GM12878 (cell line): Measurements from ENCODE around the gene DIP2A. TPM values are rescaled to one million over a fixed set of nuclear protein-coding genes. Genes with fewer than 3 reads are reported as not detected.
A peak's percentile ranks its signal among the peaks of the same experiment; 100 is the strongest.

ENCODE experiments used
- ATAC-seq: fragments of 200-7000 bp; cut with Tn5 transposase; 3 replicates; pipeline ENCODE4 v1.9.1; 2020; ENCODE audit warnings: mild to moderate bottlenecking, moderate library complexity
- BruUV-seq: library from RNA; stranded (reverse); fragments of 400-500 nt; replicated peaks from 2 replicates; lab custom pipeline; 2021; lab: Mats Ljungman, UMichigan
- CTCF ChIA-PET: fragments of 300-600 bp; sonication (Branson Sonifier 250); formaldehyde crosslinking; extraction: SDS; loops from one replicate; lab custom pipeline; 2021; ENCODE audit warnings: inconsistent platforms; lab: Yijun Ruan, JAX
- POLR2A ChIA-PET: fragments of 350-600 bp; formaldehyde crosslinking; extraction: SDS; loops from one replicate; lab custom pipeline; 2021; ENCODE audit warnings: inconsistent platforms; lab: Charles Lee
- RAD21 ChIA-PET: fragments of 300-600 bp; sonication (Branson Sonifier 250); formaldehyde crosslinking; loops from one replicate; lab custom pipeline; 2023; ENCODE audit warnings: antibody characterized with exemption; ENCODE audit not compliant: unreplicated experiment; lab: Charles Lee
- SMC1A ChIA-PET: fragments of 300-600 bp; sonication (Branson Sonifier 250); formaldehyde crosslinking; loops from one replicate; lab custom pipeline; 2023; ENCODE audit not compliant: unreplicated experiment, uncharacterized antibody; lab: Charles Lee
- DNase-seq: peaks from one replicate; pipeline ENCODE4 v3.0.0-alpha.2; 2011; ENCODE audit warnings: low read depth, low spot score
- FAIRE-seq: peaks from 3 replicates; lab custom pipeline; 2011; peaks lifted over from hg19 to GRCh38; lab: Jason Lieb, UNC
- H2AFZ ChIP-seq: 2 replicates; pipeline ENCODE4 v1.6.0; 2011; ENCODE audit warnings: low read depth, low read length, control low read depth; ENCODE audit not compliant: control insufficient read depth
- H3K27ac ChIP-seq: 2 replicates; pipeline ENCODE4 v1.5.1; 2011; ENCODE audit warnings: control low read depth; ENCODE audit not compliant: control insufficient read depth, insufficient read depth
- H3K27me3 ChIP-seq, 2 experiments: replicated peaks in 1 of 2; 2 replicates each; pipeline versions ENCODE4 v1.6.0 to v1.6.1; 2011; ENCODE audit warnings: low read length in 1 of 2; ENCODE audit not compliant: control insufficient read depth in 2 of 2, insufficient read depth in 2 of 2
- H3K36me3 ChIP-seq, 2 experiments: 2 replicates each; pipeline ENCODE4 v1.5.1; 2011; ENCODE audit warnings: low read length in 1 of 2; ENCODE audit not compliant: control insufficient read depth in 2 of 2, insufficient read depth in 2 of 2
- H3K4me1 ChIP-seq: 2 replicates; pipeline ENCODE4 v1.6.1; 2011; ENCODE audit warnings: mild to moderate bottlenecking, low read length, moderate library complexity, mixed read lengths; ENCODE audit not compliant: control insufficient read depth, insufficient read depth
- H3K4me2 ChIP-seq: 2 replicates; pipeline ENCODE4 v1.6.0; 2011; ENCODE audit warnings: control low read depth; ENCODE audit not compliant: control insufficient read depth, insufficient read depth
- H3K4me3 ChIP-seq: fragments of 200-600 bp; sonication (generic); 2 replicates; pipeline ENCODE4 v1.5.1; 2016
- H3K79me2 ChIP-seq: 2 replicates; pipeline ENCODE4 v1.6.0; 2011; ENCODE audit warnings: low read length; ENCODE audit not compliant: control insufficient read depth, insufficient read depth
- H3K9ac ChIP-seq: 2 replicates; pipeline ENCODE4 v1.8.0; 2011; ENCODE audit warnings: low read length, control low read depth, mixed read lengths; ENCODE audit not compliant: control insufficient read depth, insufficient read depth
- H3K9me3 ChIP-seq: replicated peaks from 3 replicates; pipeline ENCODE4 v1.5.1; 2011; ENCODE audit warnings: mild to moderate bottlenecking, low read length; ENCODE audit not compliant: control insufficient read depth, insufficient read depth
- H4K20me1 ChIP-seq: 2 replicates; pipeline ENCODE4 v1.6.0; 2011; ENCODE audit not compliant: control insufficient read depth, insufficient read depth
- CHD1 ChIP-seq: IDR thresholded peaks from 2 replicates; pipeline ENCODE4 v1.6.1; 2012; ENCODE audit warnings: low read depth, low read length, improper control_type of control experiment
- EED ChIP-seq: sonication (generic); IDR thresholded peaks from 2 replicates; pipeline ENCODE4 v1.6.1; 2016; ENCODE audit warnings: antibody characterized with exemption, low read depth
- ETV6 ChIP-seq, 2 experiments: fragments of 450-650 bp in 1 of 2; IDR thresholded peaks in 1 of 2; conservative IDR thresholded peaks in 1 of 2; 2 replicates each; pipeline ENCODE4 v1.6.1; 2014; ENCODE audit warnings: antibody characterized with exemption in 1 of 2, borderline replicate concordance in 1 of 2, low read depth in 1 of 2, mild to moderate bottlenecking in 1 of 2, moderate library complexity in 1 of 2
- JUNB ChIP-seq: IDR thresholded peaks from 2 replicates; pipeline ENCODE4 v1.6.1; 2016; ENCODE audit warnings: antibody characterized with exemption, mild to moderate bottlenecking
- KDM1A ChIP-seq: fragments of 200-600 bp; sonication (generic); IDR thresholded peaks from 2 replicates; pipeline ENCODE4 v1.6.1; 2016; ENCODE audit warnings: borderline replicate concordance
- NFIC ChIP-seq: IDR thresholded peaks from 2 replicates; pipeline ENCODE4 v1.6.1; 2012; ENCODE audit warnings: low read depth, mild to moderate bottlenecking, inconsistent platforms, low read length, moderate library complexity
- NR2F1 ChIP-seq: fragments of 450-650 bp; conservative IDR thresholded peaks from 2 replicates; pipeline ENCODE4 v1.6.1; 2017; ENCODE audit warnings: mild to moderate bottlenecking
- RFX5 ChIP-seq: IDR thresholded peaks from 2 replicates; pipeline ENCODE4 v1.6.1; 2011; ENCODE audit warnings: low read depth, low read length, improper control_type of control experiment
- SRF ChIP-seq, 2 experiments: IDR thresholded peaks; 2 replicates each; pipeline ENCODE4 v1.6.1; 2011; ENCODE audit warnings: low read depth in 2 of 2, low read length in 2 of 2, mild to moderate bottlenecking in 1 of 2, moderate library complexity in 1 of 2
- WGBS: methylation state at CpG from one replicate; pipeline ENCODE4 v1.1.6; 2016; ENCODE audit warnings: low lambda C conversion rate; ENCODE audit not compliant: insufficient replicate concordance, insufficient coverage; ENCODE audit errors: missing lambda C conversion rate; 5-methylcytosine and 5-hydroxymethylcytosine counted together
- in situ Hi-C: fragments of 300-500 bp; cut with MboI; formaldehyde crosslinking; loops from 9 replicates; pipeline ENCODE4 v1.14.3; 2018; ENCODE audit warnings: mixed read lengths
- intact Hi-C: fragments of 100-400 bp; cut with micrococcal nuclease; formaldehyde crosslinking; loops from one replicate; pipeline ENCODE4 v1.14.2; 2022; ENCODE audit not compliant: unreplicated experiment
- polyA plus RNA-seq, 11 experiments: library from polyadenylated mRNA; depleted of rRNA in 4 of 11; unstranded in 6 of 11; stranded (reverse) in 5 of 11; fragments of >200 nt; fragmentation: Nextera tagmentation in 4 of 11; fragmentation: Illumina TruSeq in 1 of 11; extraction: Ambion mirVana in 4 of 11; extraction: Trizol in 1 of 11; gene quantifications; 1 replicate in 1 of 11; 2 replicates in 10 of 11; pipeline versions ENCODE4 v1.2.1 to v1.2.3, GENCODE V29; 2011 to 2016; ENCODE audit warnings: inconsistent platforms in 2 of 11, missing spikeins in 2 of 11, low read depth in 1 of 11
- total RNA-seq, 4 experiments: library from RNA; depleted of rRNA in 3 of 4; stranded (reverse); fragments of >200 nt in 3 of 4; fragmentation: Illumina TruSeq in 1 of 4; extraction: Trizol in 1 of 4; gene quantifications; 2 replicates each; pipeline versions ENCODE4 v1.2.1 to v1.2.3, GENCODE V29; 2013 to 2021

Gene DIP2A
- total and polyA plus RNA-seq, 10 of the 15 experiments (the other 5 are each of a cell fraction or from before 2014, with no cell fraction given) = 1.7 to 25.5 (median 12.2) TPM

GRCh38 chr21:46410516-46410915, 48.2 kb upstream of the DIP2A start:
- no peaks in the 10 kb centered on the region for H3K27me3 ChIP-seq
- POLR2A ChIA-PET = no interaction called here
- TF ChIP-seq RFX5 (no peak), ETV6 (conservative IDR thresholded peaks at IDR 0.05 in 1 of 2, IDR thresholded peaks at IDR 0.05 in 1 of 2; ENCODE audit: borderline replicate concordance in 1 of 2, low read depth in 1 of 2) (no peak), NR2F1 (no peak), SRF (IDR thresholded peaks at IDR 0.05; ENCODE audit: low read depth in 2 of 2, low read length in 2 of 2) (no peak), CHD1 (no peak), JUNB (no peak)
- ATAC-seq = no peak
- no TSS peak for BruUV-seq
- no peaks in the 10 kb centered on the region for H3K9me3 ChIP-seq
- SMC1A ChIA-PET = interaction anchor here (0.6 kb wide), 1 partner anchor 68 kb away, joined by 3 read pairs; no protein-coding TSS in a partner anchor
- no peaks in the 10 kb centered on the region for H3K79me2 ChIP-seq
- H3K4me1 ChIP-seq = no peaks in the 10 kb centered on the region
- RAD21 ChIA-PET = interaction anchor here (0.8 kb wide), 1 partner anchor 48 kb away, joined by 3 read pairs; no protein-coding TSS in a partner anchor
- intact Hi-C loops = no loop called here
- in situ Hi-C loops = no loop called here
- CTCF ChIA-PET = no interaction called here
- no peak overlapping the region for H3K9ac ChIP-seq
- no peak overlapping the region for H3K4me2 ChIP-seq
- no peak overlapping the region for H3K27ac ChIP-seq
- FAIRE-seq = no peak
- no peak for DNase-seq
- H3K4me3 ChIP-seq = no peak overlapping the region
- peaks cover 3 to 11% of the 10 kb centered on the region in 2 experiments for H3K36me3 ChIP-seq
- H2AFZ ChIP-seq = no peak overlapping the region
- WGBS = 99% methylated on average over 9 of the region's 9 CpGs
- no peaks in the 10 kb centered on the region for H4K20me1 ChIP-seq

- no peaks in the 10 kb centered on the region for H3K27me3 ChIP-seq
- RAD21 ChIA-PET = interaction anchor here (0.8 kb wide), 1 partner anchor 47 kb away, joined by 3 read pairs; no protein-coding TSS in a partner anchor
- H2AFZ ChIP-seq = no peak overlapping the region
- no peak overlapping the region for H3K9ac ChIP-seq
- in situ Hi-C loops = no loop called here
- POLR2A ChIA-PET = no interaction called here
- no peaks in the 10 kb centered on the region for H3K9me3 ChIP-seq
- no peak overlapping the region for H3K27ac ChIP-seq
- no peak for TF ChIP-seq NFIC
- no peak for TF ChIP-seq KDM1A
- TF ChIP-seq EED = no peak
- intact Hi-C loops = no loop called here
- CTCF ChIA-PET = no interaction called here
- no peaks in the 10 kb centered on the region for H3K79me2 ChIP-seq
- no peak overlapping the region for H3K4me2 ChIP-seq
- DNase-seq = no peak
- SMC1A ChIA-PET = no interaction called here
- H3K4me3 ChIP-seq = no peak overlapping the region
- no peaks in the 10 kb centered on the region for H4K20me1 ChIP-seq
- peaks cover 3 to 11% of the 10 kb centered on the region in 2 experiments for H3K36me3 ChIP-seq
- H3K4me1 ChIP-seq = no peaks in the 10 kb centered on the region
- FAIRE-seq = no peak
- ATAC-seq = no peak
- WGBS = 96% methylated on average over 14 of the region's 17 CpGs
- BruUV-seq = TSS peak; percentile 82
These were observed 47.5 kb upstream of the DIP2A start for GRCh38 chr21:46411236-46411635.
